ENCODE measurements around the gene ABCA4.

GRCh38 chr1:93977598-93977945 is 143.4 kb downstream of the ABCA4 start:
- TF ChIP-seq CTCF (IDR thresholded peaks at IDR 0.05; ENCODE audit: extremely low read depth in 1 of 2, insufficient read depth in 1 of 2, low read depth in 1 of 2, low read length in 2 of 2) (no peak), POLR2A (IDR thresholded peaks at IDR 0.05; ENCODE audit: low read depth, low read length) (no peak), POLR2AphosphoS5 (IDR thresholded peaks at IDR 0.05; ENCODE audit: insufficient read depth, low read depth, low read length) (no peak), FOS (IDR thresholded peaks at IDR 0.05; ENCODE audit: borderline replicate concordance, insufficient read depth, low read length) (peak; percentile 64), EZH2 (IDR thresholded peaks at IDR 0.05; ENCODE audit: borderline replicate concordance, low read depth, low read length, severe bottlenecking) (no peak), MAX (IDR thresholded peaks at IDR 0.05; ENCODE audit: insufficient read depth, insufficient read length) (no peak)

Data from endothelial cell of umbilical vein (primary cell).